SK-N-SH (cell line): ENCODE measurements around the gene UBC. TPM values are rescaled to one million over a fixed set of nuclear protein-coding genes. Genes with fewer than 3 reads are reported as not detected.

Source experiments
- CTCF ChIA-PET: fragments of 300-600, 350-600 bp; formaldehyde crosslinking; extraction: SDS; loops from one replicate; lab custom pipeline; 2021; lab: Yijun Ruan, JAX
- POLR2A ChIA-PET: fragments of 350-600 bp; sonication (Branson Sonifier 250); formaldehyde crosslinking; extraction: SDS; loops from one replicate; lab custom pipeline; 2020; ENCODE audit warnings: antibody characterized with exemption, inconsistent platforms; lab: Yijun Ruan, JAX
- DNase-seq: peaks from one replicate; pipeline ENCODE4 v3.0.0; 2012
- H2AFZ ChIP-seq: fragments of 200-600 bp; sonication (generic); 2 replicates; pipeline ENCODE4 v1.8.1; 2016; ENCODE audit warnings: antibody characterized with exemption, mild to moderate bottlenecking, low read depth
- H3F3A ChIP-seq: fragments of 200-600 bp; sonication (generic); replicated peaks from 2 replicates; pipeline ENCODE3; 2016; ENCODE audit warnings: antibody characterized with exemption, mild to moderate bottlenecking; ENCODE audit not compliant: insufficient read depth
- H3K27ac ChIP-seq, 2 experiments: fragments of 200-500 bp in 1 of 2; fragments of 200-600 bp in 1 of 2; sonication (Bioruptor generic) in 1 of 2; sonication (generic), shearing (Covaris generic) in 1 of 2; 2 replicates each; pipeline versions ENCODE4 v1.5.1 to v1.6.1; 2014 to 2016; ENCODE audit warnings: low read depth in 2 of 2, inconsistent platforms in 1 of 2, low read length in 1 of 2, mild to moderate bottlenecking in 1 of 2, mixed read lengths in 1 of 2
- H3K27me3 ChIP-seq: fragments of 200-600 bp; sonication (generic), shearing (Covaris generic); 2 replicates; pipeline ENCODE4 v1.6.1; 2016; ENCODE audit warnings: mixed run types; ENCODE audit not compliant: insufficient read depth
- H3K36me3 ChIP-seq, 2 experiments: fragments of 200-500 bp in 1 of 2; fragments of 200-600 bp in 1 of 2; sonication (Bioruptor generic) in 1 of 2; sonication (generic) in 1 of 2; replicated peaks in 1 of 2; 2 replicates each; pipeline versions ENCODE3 to v1.5.1; 2014 to 2016; ENCODE audit warnings: low read length in 1 of 2, mild to moderate bottlenecking in 1 of 2; ENCODE audit not compliant: insufficient read depth in 2 of 2, control insufficient read depth in 1 of 2
- H3K4me1 ChIP-seq, 2 experiments: fragments of 200-500 bp in 1 of 2; fragments of 200-600 bp in 1 of 2; sonication (Bioruptor generic) in 1 of 2; sonication (generic), shearing (Covaris generic) in 1 of 2; 2 replicates each; pipeline versions ENCODE4 v1.5.1 to v1.6.1; 2014 to 2016; ENCODE audit warnings: low read depth in 1 of 2, low read length in 1 of 2, mixed run types in 1 of 2; ENCODE audit not compliant: insufficient read depth in 2 of 2, control insufficient read depth in 1 of 2
- H3K4me2 ChIP-seq: fragments of 200-600 bp; sonication (generic), shearing (Covaris generic); 2 replicates; pipeline ENCODE4 v1.6.1; 2017; ENCODE audit warnings: mixed run types
- H3K4me3 ChIP-seq, 2 experiments: fragments of 200-500 bp in 1 of 2; fragments of 200-600 bp in 1 of 2; sonication (Bioruptor generic) in 1 of 2; sonication (generic), shearing (Covaris generic) in 1 of 2; 2 replicates each; pipeline versions ENCODE4 v1.5.1 to v1.8.1; 2014 to 2016; ENCODE audit warnings: low read depth in 2 of 2, inconsistent platforms in 1 of 2, low read length in 1 of 2, mild to moderate bottlenecking in 1 of 2, mixed read lengths in 1 of 2, moderate library complexity in 1 of 2
- H3K79me2 ChIP-seq: fragments of 200-600 bp; sonication (generic); 2 replicates; pipeline ENCODE4 v1.8.1; 2017; ENCODE audit warnings: mild to moderate bottlenecking; ENCODE audit not compliant: insufficient read depth
- H3K9ac ChIP-seq: fragments of 200-600 bp; sonication (generic); 2 replicates; pipeline ENCODE4 v1.6.1; 2017; ENCODE audit warnings: mixed run types
- H3K9me2 ChIP-seq: fragments of 200-600 bp; sonication (generic); 2 replicates; pipeline ENCODE4 v1.6.1; 2017; ENCODE audit warnings: mixed run types
- H3K9me3 ChIP-seq: fragments of 200-600 bp; sonication (generic); 2 replicates; pipeline ENCODE4 v1.6.1; 2017; ENCODE audit warnings: mixed run types, mild to moderate bottlenecking, moderate library complexity
- H4K20me1 ChIP-seq: fragments of 200-600 bp; sonication (generic); 2 replicates; pipeline ENCODE4 v1.6.1; 2017; ENCODE audit warnings: mild to moderate bottlenecking, mixed run types; ENCODE audit not compliant: insufficient read depth
- CTCF ChIP-seq: fragments of 200-600 bp; sonication (generic); IDR thresholded peaks from 2 replicates; pipeline ENCODE4 v1.6.1; 2017; ENCODE audit warnings: antibody characterized with exemption, mild to moderate bottlenecking, moderate library complexity
- EZH2phosphoT487 ChIP-seq: fragments of 200-600 bp; sonication (generic); IDR thresholded peaks from 2 replicates; pipeline ENCODE4 v1.6.1; 2017; ENCODE audit warnings: low read depth, mixed run types, mild to moderate bottlenecking, antibody characterized with exemption, moderate library complexity, borderline replicate concordance
- GABPA ChIP-seq: IDR thresholded peaks from 2 replicates; pipeline ENCODE4 v1.4.0; 2012; ENCODE audit warnings: low read depth, mild to moderate bottlenecking
- GATA2 ChIP-seq: sonication (generic); formaldehyde crosslinking; IDR thresholded peaks from 2 replicates; pipeline ENCODE4 v1.5.0; 2020; ENCODE audit warnings: mild to moderate bottlenecking, missing genetic modification reagents
- JUND ChIP-seq: IDR thresholded peaks from 2 replicates; pipeline ENCODE4 v1.4.0; 2012
- MXI1 ChIP-seq: IDR thresholded peaks from 2 replicates; pipeline ENCODE4 v1.6.1; 2012; ENCODE audit warnings: mild to moderate bottlenecking, low read depth, low read length, improper control_type of control experiment
- NFIC ChIP-seq: IDR thresholded peaks from 2 replicates; pipeline ENCODE4 v1.4.0; 2012; ENCODE audit warnings: borderline replicate concordance
- NRF1 ChIP-seq: IDR thresholded peaks from 2 replicates; pipeline ENCODE4 v1.6.1; 2012; ENCODE audit warnings: low read depth, mild to moderate bottlenecking, low read length
- POLR2AphosphoS5 ChIP-seq: IDR thresholded peaks from 2 replicates; pipeline ENCODE4 v1.6.1; 2012; ENCODE audit warnings: low read depth, low read length
- RCOR1 ChIP-seq: fragments of 150-350 bp; IDR thresholded peaks from 2 replicates; pipeline ENCODE4 v1.6.1; 2017; ENCODE audit warnings: antibody characterized with exemption, low read length
- RFX5 ChIP-seq: IDR thresholded peaks from 2 replicates; pipeline ENCODE4 v1.6.1; 2012; ENCODE audit warnings: mild to moderate bottlenecking, improper control_type of control experiment, low read length
- RXRA ChIP-seq: IDR thresholded peaks from 2 replicates; pipeline ENCODE4 v1.4.0; 2012; ENCODE audit warnings: low read depth, mild to moderate bottlenecking, borderline replicate concordance
- SIN3A ChIP-seq: IDR thresholded peaks from 2 replicates; pipeline ENCODE4 v1.6.1; 2012; ENCODE audit warnings: low read depth, mild to moderate bottlenecking, low read length, moderate library complexity, borderline replicate concordance
- SMC3 ChIP-seq: IDR thresholded peaks from 2 replicates; pipeline ENCODE4 v1.6.1; 2012; ENCODE audit warnings: low read depth, low read length, improper control_type of control experiment
- TAF1 ChIP-seq: IDR thresholded peaks from 2 replicates; pipeline ENCODE4 v1.6.1; 2012; ENCODE audit warnings: low read depth, mild to moderate bottlenecking, low read length, moderate library complexity, borderline replicate concordance
- TCF12 ChIP-seq: IDR thresholded peaks from 2 replicates; pipeline ENCODE4 v1.4.0; 2012
- YY1 ChIP-seq: IDR thresholded peaks from 2 replicates; pipeline ENCODE4 v1.4.0; 2012; ENCODE audit warnings: low read depth, mild to moderate bottlenecking
- WGBS: methylation state at CpG from one replicate; pipeline ENCODE4 v1.1.6; 2017; ENCODE audit warnings: low lambda C conversion rate; 5-methylcytosine and 5-hydroxymethylcytosine counted together
- polyA plus RNA-seq, 3 experiments: library from polyadenylated mRNA; depleted of rRNA; stranded (reverse); fragments of >200 nt; gene quantifications; 2 replicates each; pipeline ENCODE4 v1.2.3, GENCODE V29; 2012
- TF ChIP-seq, protein P1 (sequence below): IDR thresholded peaks from 2 replicates; pipeline ENCODE4 v1.4.0; 2012; ENCODE audit warnings: low read depth, borderline replicate concordance
- TF ChIP-seq, protein P2 (sequence below): IDR thresholded peaks from 2 replicates; pipeline ENCODE4 v1.4.0; 2012; ENCODE audit warnings: low read depth

Gene UBC
- polyA plus RNA-seq, 1 of the 3 experiments (the other 2 are of a cell fraction): 1,327 TPM

DNA sequence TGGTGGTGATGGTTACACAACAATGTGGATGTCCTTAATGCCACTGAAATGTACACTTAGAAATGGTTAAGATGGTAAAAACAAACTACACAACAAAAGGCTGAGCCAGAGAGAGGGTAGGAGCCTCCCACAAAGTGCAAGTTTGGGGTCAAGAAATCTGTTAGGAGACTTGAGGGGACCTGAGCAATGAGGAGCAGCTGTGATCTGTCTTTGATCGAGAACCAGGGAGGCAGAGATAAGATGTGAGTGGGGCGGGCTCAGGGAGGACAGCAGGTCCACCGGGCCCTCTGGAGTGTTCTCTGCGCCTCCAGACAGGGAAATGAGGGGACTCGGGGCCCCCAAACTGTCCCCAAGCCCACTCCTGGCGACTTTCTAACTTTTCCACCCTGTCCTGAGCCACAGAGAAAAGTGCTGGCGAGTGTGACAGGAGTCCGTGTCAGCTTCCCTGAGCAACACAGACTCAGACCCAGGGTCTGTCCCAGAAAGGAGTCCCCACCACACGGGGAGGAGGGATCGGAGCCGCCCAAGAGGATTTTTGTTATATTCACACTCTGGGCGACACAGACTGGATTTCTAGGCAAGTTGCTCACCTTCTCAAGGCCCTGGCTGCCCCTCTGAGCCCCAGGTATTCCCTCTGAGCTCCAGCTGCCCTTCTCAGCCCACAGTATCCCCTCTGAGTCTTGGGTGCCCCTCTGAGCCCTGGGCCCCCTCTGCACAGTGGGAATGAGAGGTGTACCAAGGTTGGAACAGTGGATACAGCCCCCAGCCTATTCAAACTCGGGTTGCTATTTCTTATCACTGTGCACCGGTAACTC is 39.3 kb downstream of the UBC start:
- CTCF ChIA-PET: no interaction called here
- H3K36me3 ChIP-seq: no peaks in the 10 kb centered on the region
- H3K4me2 ChIP-seq: no peak overlapping the region
- H3K9me2 ChIP-seq: no peaks in the 10 kb centered on the region
- H3K27me3 ChIP-seq: no peaks in the 10 kb centered on the region
- H3F3A ChIP-seq: no peaks in the 10 kb centered on the region
- TF ChIP-seq EZH2phosphoT487 (no peak), TAF1 (no peak), GABPA (no peak), CTCF (no peak), GATA2 (no peak), POLR2AphosphoS5 (no peak), SIN3A (no peak), RCOR1 (no peak), SMC3 (no peak), MXI1 (no peak), TCF12 (no peak), NFIC (no peak), RFX5 (no peak), YY1 (no peak), NRF1 (no peak), RXRA (no peak), JUND (no peak)
- TF ChIP-seq, protein P1, sequence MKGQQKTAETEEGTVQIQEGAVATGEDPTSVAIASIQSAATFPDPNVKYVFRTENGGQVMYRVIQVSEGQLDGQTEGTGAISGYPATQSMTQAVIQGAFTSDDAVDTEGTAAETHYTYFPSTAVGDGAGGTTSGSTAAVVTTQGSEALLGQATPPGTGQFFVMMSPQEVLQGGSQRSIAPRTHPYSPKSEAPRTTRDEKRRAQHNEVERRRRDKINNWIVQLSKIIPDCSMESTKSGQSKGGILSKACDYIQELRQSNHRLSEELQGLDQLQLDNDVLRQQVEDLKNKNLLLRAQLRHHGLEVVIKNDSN: no peak
- TF ChIP-seq, protein P2, sequence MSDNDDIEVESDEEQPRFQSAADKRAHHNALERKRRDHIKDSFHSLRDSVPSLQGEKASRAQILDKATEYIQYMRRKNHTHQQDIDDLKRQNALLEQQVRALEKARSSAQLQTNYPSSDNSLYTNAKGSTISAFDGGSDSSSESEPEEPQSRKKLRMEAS: no peak
- TF ChIP-seq, all 33 proteins: peak for 0
- Histone ChIP-seq H3K27ac (no peak overlapping the region), H3K79me2 (no peaks in the 10 kb centered on the region), H3K4me3 (no peak overlapping the region), H3K9ac (no peak overlapping the region), H2AFZ (no peak overlapping the region), H4K20me1 (no peaks in the 10 kb centered on the region), H3K9me3 (no peaks in the 10 kb centered on the region), H3K4me1 (no peaks in the 10 kb centered on the region; a peak in 1 of 4 replicates)
- no peak for DNase-seq
- 83% methylated on average over 11 of the region's 14 CpGs for WGBS
- POLR2A ChIA-PET: no interaction called here
